Sigmoid colon (tissue), 7 donors: ENCODE data around the gene TNS1. TPM values are rescaled to one million over a fixed set of nuclear protein-coding genes. Genes with fewer than 3 reads are reported as not detected.
"Not testable (repeated sequence)": the region's sequence is repeated elsewhere in the genome, so short reads cannot be mapped to it uniquely, and the experiment has no call there.

Source experiments
- DNase-seq: peaks from one replicate; pipeline ENCODE4 v3.0.0-alpha.2; 2019
- H3K27ac ChIP-seq, 4 donors: fragments of 200-600 bp; sonication (generic); one replicate each; pipeline ENCODE4 v1.5.1; 2016 to 2019; ENCODE audit warnings: mild to moderate bottlenecking in 1 of 4
- H3K27me3 ChIP-seq, 3 donors: fragments of 200-600 bp; sonication (generic); one replicate each; pipeline ENCODE4 v1.5.1; 2019; ENCODE audit warnings: mild to moderate bottlenecking in 1 of 3
- H3K36me3 ChIP-seq, 4 donors: fragments of 200-600 bp; sonication (generic); one replicate each; pipeline ENCODE4 v1.5.1; 2016 to 2019
- H3K4me1 ChIP-seq, 4 donors: fragments of 200-600 bp; sonication (generic); one replicate each; pipeline ENCODE4 v1.5.1; 2017 to 2019
- H3K4me3 ChIP-seq, 4 donors: fragments of 200-600 bp; sonication (generic); one replicate each; pipeline ENCODE4 v1.5.1; 2017 to 2019; ENCODE audit warnings: mild to moderate bottlenecking in 2 of 4, moderate library complexity in 1 of 4
- H3K9me3 ChIP-seq, 4 donors: fragments of 200-600 bp in 3 of 4; sonication (generic) in 3 of 4; one replicate each; pipeline versions ENCODE4 v1.5.1 to v1.6.1; 2013 to 2019
- EP300 ChIP-seq, 4 donors: sonication (generic); formaldehyde crosslinking; IDR thresholded peaks; one replicate each; pipeline ENCODE4 v1.6.1; 2017; ENCODE audit warnings: antibody characterized with exemption in 4 of 4
- POLR2A ChIP-seq, 2 donors: fragments of 450-650 bp; IDR thresholded peaks; one replicate each; pipeline ENCODE4 v1.6.1; 2016; ENCODE audit warnings: antibody characterized with exemption in 2 of 2, mild to moderate bottlenecking in 2 of 2, moderate library complexity in 2 of 2
- POLR2AphosphoS5 ChIP-seq, 4 donors: sonication (generic); formaldehyde crosslinking; IDR thresholded peaks; one replicate each; pipeline ENCODE4 v1.6.1; 2017; ENCODE audit warnings: antibody characterized with exemption in 4 of 4
- WGBS, 2 donors: extraction: QIAGEN DNeasy Blood & Tissue Kit; methylation state at CpG; one replicate each; pipeline ENCODE4 v1.1.7; 2013; 5-methylcytosine and 5-hydroxymethylcytosine counted together
- intact Hi-C: fragments of 100-400 bp; cut with DNase I; formaldehyde crosslinking; loops from one replicate; pipeline ENCODE4 v1.15.1; 2023
- polyA plus RNA-seq, 3 donors: library from polyadenylated mRNA; stranded (reverse); fragments of 200-250 nt; gene quantifications; one replicate each; pipeline ENCODE4 v1.2.3, GENCODE V29; 2013
- total RNA-seq, 4 donors: library from RNA; depleted of rRNA; stranded (reverse); fragments of >200 nt; gene quantifications; one replicate each; pipeline ENCODE4 v1.1.0, GENCODE V29; 2016
- TF ChIP-seq, protein P1 (sequence below), 4 experiments: fragments of 450-650 bp in 3 of 4; fragments of 200-600 bp in 1 of 4; IDR thresholded peaks; one replicate each; pipeline ENCODE4 v1.5.1; 2016 to 2019; ENCODE audit warnings: antibody characterized with exemption in 4 of 4, mild to moderate bottlenecking in 3 of 4, moderate library complexity in 2 of 4
- donor health status: healthy with polysubstance abuse.
- donor health status: Bipolar disorder and iron deficiency.
- donor health status: healthy.

TNS1 gene
- total RNA-seq (1,000 to 10,000 TPM in 2 of 4 donors, 100 to 1,000 TPM in 2; 444 to 1,607 (median 968) TPM), polyA plus RNA-seq (10 to 100 TPM in 2 of 3 donors, 1 to 10 TPM in 1; 3.7 to 57.2 (median 13.8) TPM)

DNA sequence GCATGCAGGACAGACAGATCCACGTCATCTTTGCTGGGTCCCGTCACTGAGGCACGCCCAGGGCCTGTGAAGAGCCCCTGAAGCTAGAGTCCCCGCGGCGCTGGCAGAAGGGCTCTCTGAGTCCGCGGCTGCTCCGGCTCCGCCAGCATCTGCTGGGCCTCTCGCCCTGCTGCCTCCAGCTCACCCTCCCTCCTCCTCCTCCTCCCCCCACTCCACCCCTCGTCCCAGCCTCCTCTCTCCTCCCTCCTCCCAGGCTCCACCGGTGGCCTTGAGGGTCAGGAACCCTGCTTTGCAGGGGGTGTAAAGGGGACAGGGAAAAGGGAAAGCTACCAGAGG is at the start of gene TNS1:
Gene TNS1 (minus strand): TSS at position 151 of the 336 bp plus-strand sequence. CDS start 123 bp downstream, at position 28.
- peak; percentile 88 for DNase-seq
- Histone ChIP-seq H3K36me3 (no peaks in the 10 kb centered on the region), H3K27ac (peak within 1 kb of the TSS; percentile 69 to 73 (median 71)), H3K4me3 (peak within 1 kb of the TSS; percentile 30 to 46 (median 36)), H3K4me1 (peaks cover 0 to 21% (median 20%) of the 10 kb centered on the region in 4 donors), H3K9me3 (no peaks in the 10 kb centered on the region), H3K27me3 (peaks cover 0 to 3% (median 0%) of the 10 kb centered on the region in 3 donors)
- intact Hi-C loops = no loop called here
- peak in 3 of 4 donors; percentile 17 to 58 (median 44) for TF ChIP-seq POLR2AphosphoS5 (IDR thresholded peaks at IDR 0.05)
- TF ChIP-seq, protein P1, sequence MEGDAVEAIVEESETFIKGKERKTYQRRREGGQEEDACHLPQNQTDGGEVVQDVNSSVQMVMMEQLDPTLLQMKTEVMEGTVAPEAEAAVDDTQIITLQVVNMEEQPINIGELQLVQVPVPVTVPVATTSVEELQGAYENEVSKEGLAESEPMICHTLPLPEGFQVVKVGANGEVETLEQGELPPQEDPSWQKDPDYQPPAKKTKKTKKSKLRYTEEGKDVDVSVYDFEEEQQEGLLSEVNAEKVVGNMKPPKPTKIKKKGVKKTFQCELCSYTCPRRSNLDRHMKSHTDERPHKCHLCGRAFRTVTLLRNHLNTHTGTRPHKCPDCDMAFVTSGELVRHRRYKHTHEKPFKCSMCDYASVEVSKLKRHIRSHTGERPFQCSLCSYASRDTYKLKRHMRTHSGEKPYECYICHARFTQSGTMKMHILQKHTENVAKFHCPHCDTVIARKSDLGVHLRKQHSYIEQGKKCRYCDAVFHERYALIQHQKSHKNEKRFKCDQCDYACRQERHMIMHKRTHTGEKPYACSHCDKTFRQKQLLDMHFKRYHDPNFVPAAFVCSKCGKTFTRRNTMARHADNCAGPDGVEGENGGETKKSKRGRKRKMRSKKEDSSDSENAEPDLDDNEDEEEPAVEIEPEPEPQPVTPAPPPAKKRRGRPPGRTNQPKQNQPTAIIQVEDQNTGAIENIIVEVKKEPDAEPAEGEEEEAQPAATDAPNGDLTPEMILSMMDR (IDR thresholded peaks at IDR 0.05) = no peak
- WGBS, 2 donors = 59% methylated on average over 13 of the region's 13 CpGs

GRCh38 chr2:218051903-218052302 is 49.1 kb upstream of the TNS1 start:
- TF ChIP-seq POLR2AphosphoS5 (IDR thresholded peaks at IDR 0.05) (no peak), POLR2A (IDR thresholded peaks at IDR 0.05) (no peak), EP300 (IDR thresholded peaks at IDR 0.05) (no peak)
- TF ChIP-seq, protein P1 (IDR thresholded peaks at IDR 0.05) = no peak
- Histone ChIP-seq H3K4me1 (no peaks in the 10 kb centered on the region), H3K36me3 (no peaks in the 10 kb centered on the region), H3K4me3 (no peak overlapping the region), H3K27me3 (no peaks in the 10 kb centered on the region), H3K27ac (no peak overlapping the region), H3K9me3 (peaks cover 0 to 2% (median 0%) of the 10 kb centered on the region in 4 donors)
- no peak for DNase-seq
- intact Hi-C loops = no loop called here
- 77 to 78% methylated on average over 3 of the region's 3 CpGs for WGBS, 2 donors

- peak overlapping the region in 1 of 4 donors; percentile 35 for H3K27ac ChIP-seq
- no peaks in the 10 kb centered on the region for H3K4me1 ChIP-seq
- DNase-seq = no peak
- H3K9me3 ChIP-seq = peaks cover 0 to 2% (median 0%) of the 10 kb centered on the region in 4 donors
- H3K27me3 ChIP-seq = no peaks in the 10 kb centered on the region
- H3K36me3 ChIP-seq = no peaks in the 10 kb centered on the region
- no peak overlapping the region for H3K4me3 ChIP-seq
- TF ChIP-seq POLR2A (IDR thresholded peaks at IDR 0.05) (no peak), POLR2AphosphoS5 (IDR thresholded peaks at IDR 0.05) (no peak), EP300 (IDR thresholded peaks at IDR 0.05) (no peak)
- TF ChIP-seq, protein P1 (IDR thresholded peaks at IDR 0.05) = no peak
- 75 to 77% methylated on average over 8 of the region's 8 CpGs for WGBS, 2 donors
- intact Hi-C loops = no loop called here
These were observed 44.9 kb upstream of the TNS1 start for GRCh38 chr2:218047536-218048225.

GRCh38 chr2:218046238-218046637 is 43.4 kb upstream of the TNS1 start:
- intact Hi-C loops = no loop called here
- Histone ChIP-seq H3K27ac (peak overlapping the region in 2 of 4 donors; percentile 40 to 42), H3K4me3 (no peak overlapping the region), H3K27me3 (no peaks in the 10 kb centered on the region), H3K4me1 (no peaks in the 10 kb centered on the region), H3K9me3 (peaks cover 0 to 2% (median 0%) of the 10 kb centered on the region in 4 donors), H3K36me3 (no peaks in the 10 kb centered on the region)
- peak in 1 of 4 donors; percentile 18 for TF ChIP-seq POLR2AphosphoS5 (IDR thresholded peaks at IDR 0.05)
- peak in 1 of 4 donors; percentile 41 for TF ChIP-seq EP300 (IDR thresholded peaks at IDR 0.05)
- TF ChIP-seq, protein P1 (IDR thresholded peaks at IDR 0.05) = no peak
- DNase-seq = no peak
- 53 to 76% methylated on average over 4 of the region's 4 CpGs for WGBS, 2 donors

GRCh38 chr2:218044599-218044998 is 41.8 kb upstream of the TNS1 start:
- H3K4me3 ChIP-seq, DNase-seq, H3K4me1 ChIP-seq, H3K27ac ChIP-seq, H3K27me3 ChIP-seq, H3K9me3 ChIP-seq, H3K36me3 ChIP-seq, intact Hi-C loops: not testable (repeated sequence)
- WGBS, 2 donors = 95 to 96% methylated on average over 1 of the region's 1 CpG
